ENCODE measurements around the gene LRRC58.

LRRC58 gene

GRCh38 chr3:120285508-120285841 lies 63.7 kb downstream of the LRRC58 start (continued):
- no peak for TF ChIP-seq ZBTB49 (tag by site-specific recombination; IDR thresholded peaks at IDR 0.05; ENCODE audit: low read depth)
- TF ChIP-seq ZNF10 (tag by site-specific recombination; IDR thresholded peaks at IDR 0.05) = no peak
- no peak for TF ChIP-seq ZNF341 (tag by site-specific recombination; IDR thresholded peaks at IDR 0.05; ENCODE audit: low read depth)
- no peak for TF ChIP-seq ZNF544 (tag by site-specific recombination; IDR thresholded peaks at IDR 0.05)
- no peak for TF ChIP-seq KLF9 (tag by site-specific recombination; IDR thresholded peaks at IDR 0.05; ENCODE audit: low read depth)
- TF ChIP-seq PRDM4 (tag by site-specific recombination; IDR thresholded peaks at IDR 0.05) = no peak

GRCh38 chr3:120284747-120285507 lies 64.2 kb downstream of the LRRC58 start, which contains the start of gene GPR156:
TSS of gene GPR156 (minus strand) at chr3:120285222. CDS start at chr3:120244098, 41,124 bp downstream.
- no peak within 1 kb of the TSS for H3K27ac ChIP-seq (ENCODE audit: extremely low read depth, low read depth, low read length)
- TF ChIP-seq KLF10 (tag by site-specific recombination; IDR thresholded peaks at IDR 0.05) = no peak
- no peak for TF ChIP-seq ZNF664 (tag by site-specific recombination; IDR thresholded peaks at IDR 0.05)
- no peak for TF ChIP-seq ZNF776 (tag by site-specific recombination; IDR thresholded peaks at IDR 0.05; ENCODE audit: borderline replicate concordance)
- TF ChIP-seq ZSCAN5A (tag by site-specific recombination; IDR thresholded peaks at IDR 0.05) = no peak
- no peak for TF ChIP-seq REPIN1 (tag by site-specific recombination; IDR thresholded peaks at IDR 0.05; ENCODE audit: low read depth)
- no peak for TF ChIP-seq ZNF488 (tag by site-specific recombination; IDR thresholded peaks at IDR 0.05)
- TF ChIP-seq ZNF624 (tag by site-specific recombination; IDR thresholded peaks at IDR 0.05) = no peak
- TF ChIP-seq ZNF18 (tag by site-specific recombination; IDR thresholded peaks at IDR 0.05) = no peak
- no peak within 1 kb of the TSS for H3K4me3 ChIP-seq (ENCODE audit: low read depth, low read length)
- H3K4me1 ChIP-seq (ENCODE audit: control insufficient read depth, insufficient read depth, low read length) = no peaks in the 10 kb centered on the region
- ChIA-PET POLR2A (no interaction called here), CTCF (no interaction called here)
- no peaks in the 10 kb centered on the region for H3K9me3 ChIP-seq (ENCODE audit: control insufficient read depth, insufficient read depth, low read depth, low read length)
- no peaks in the 10 kb centered on the region for H3K36me3 ChIP-seq (ENCODE audit: control insufficient read depth in 2 of 2, insufficient read depth in 1 of 2, low read length in 2 of 2)

- Histone ChIP-seq H3K27ac (ENCODE audit: extremely low read depth, low read depth, low read length) (no peak overlapping the region), H3K4me1 (ENCODE audit: control insufficient read depth, insufficient read depth, low read length) (no peaks in the 10 kb centered on the region), H3K36me3 (ENCODE audit: control insufficient read depth in 2 of 2, insufficient read depth in 1 of 2, low read length in 2 of 2) (no peaks in the 10 kb centered on the region), H3K4me3 (ENCODE audit: low read depth, low read length) (no peak overlapping the region), H3K9me3 (ENCODE audit: control insufficient read depth, insufficient read depth, low read depth, low read length) (no peaks in the 10 kb centered on the region)
- CTCF ChIA-PET = no interaction called here
- POLR2A ChIA-PET = no interaction called here
- TF ChIP-seq ZBTB20 (tag by site-specific recombination; IDR thresholded peaks at IDR 0.05) (no peak), ZNF19 (tag by site-specific recombination; IDR thresholded peaks at IDR 0.05; ENCODE audit: low read depth) (no peak), ZNF600 (tag by site-specific recombination; IDR thresholded peaks at IDR 0.05) (no peak), HOXC10 (CRISPR knock-in tag; IDR thresholded peaks at IDR 0.05) (no peak), TSHZ1 (tag by site-specific recombination; IDR thresholded peaks at IDR 0.05; ENCODE audit: borderline replicate concordance) (no peak), ZNF292 (tag by site-specific recombination; IDR thresholded peaks at IDR 0.05; ENCODE audit: borderline replicate concordance, low read depth) (no peak), ZNF112 (tag by site-specific recombination; IDR thresholded peaks at IDR 0.05) (no peak), KLF9 (tag by site-specific recombination; IDR thresholded peaks at IDR 0.05; ENCODE audit: low read depth) (no peak)
Observed at GRCh38 chr3:120281261-120281660, 67.9 kb downstream of the LRRC58 start.

All from HEK293 (cell line).